Liver (tissue), 3 donors: ENCODE measurements around the gene ALPK3.

ENCODE experiments used
- HNF4G ChIP-seq: IDR thresholded peaks from 2 replicates; pipeline ENCODE4 v1.6.1; 2016; ENCODE audit warnings: antibody characterized with exemption
- YY1 ChIP-seq: IDR thresholded peaks from 2 replicates; pipeline ENCODE4 v1.6.1; 2016; ENCODE audit warnings: antibody characterized with exemption, mild to moderate bottlenecking
- TF ChIP-seq, protein P1 (sequence below): IDR thresholded peaks from 2 replicates; pipeline ENCODE4 v1.6.1; 2016; ENCODE audit warnings: antibody characterized with exemption, mild to moderate bottlenecking
- TF ChIP-seq, protein P2 (sequence below): fragments of 150-350 bp; IDR thresholded peaks from 2 replicates; pipeline ENCODE4 v1.5.1; 2017; ENCODE audit warnings: improper control_type of control experiment, low read depth, low read length; ENCODE audit not compliant: missing input control
- TF ChIP-seq, protein P3 (sequence below): IDR thresholded peaks from 2 replicates; pipeline ENCODE4 v1.6.1; 2016; ENCODE audit warnings: antibody characterized with exemption
- donor health status: healthy.
- donor health status: healthy.

DNA sequence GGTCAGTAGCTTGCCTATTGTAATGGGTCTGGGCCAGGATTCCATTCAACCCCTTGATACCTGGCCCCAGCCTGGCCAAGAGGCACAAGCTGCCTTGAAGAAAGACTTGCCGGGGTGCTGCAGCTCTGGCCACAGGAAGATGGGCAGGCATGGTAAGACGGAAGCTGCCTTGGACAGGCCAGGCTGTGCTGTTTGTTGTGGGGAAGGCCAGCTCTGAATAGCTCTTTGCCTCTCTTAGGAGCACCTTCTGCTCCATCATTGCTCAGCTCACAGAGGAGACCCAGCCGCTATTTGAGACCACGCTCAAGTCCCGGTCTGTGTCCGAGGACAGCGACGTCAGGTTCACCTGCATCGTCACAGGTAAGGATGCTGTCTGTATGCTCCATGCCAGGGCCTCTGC lies 10.1 kb downstream of the ALPK3 start:
- TF ChIP-seq, protein P1, sequence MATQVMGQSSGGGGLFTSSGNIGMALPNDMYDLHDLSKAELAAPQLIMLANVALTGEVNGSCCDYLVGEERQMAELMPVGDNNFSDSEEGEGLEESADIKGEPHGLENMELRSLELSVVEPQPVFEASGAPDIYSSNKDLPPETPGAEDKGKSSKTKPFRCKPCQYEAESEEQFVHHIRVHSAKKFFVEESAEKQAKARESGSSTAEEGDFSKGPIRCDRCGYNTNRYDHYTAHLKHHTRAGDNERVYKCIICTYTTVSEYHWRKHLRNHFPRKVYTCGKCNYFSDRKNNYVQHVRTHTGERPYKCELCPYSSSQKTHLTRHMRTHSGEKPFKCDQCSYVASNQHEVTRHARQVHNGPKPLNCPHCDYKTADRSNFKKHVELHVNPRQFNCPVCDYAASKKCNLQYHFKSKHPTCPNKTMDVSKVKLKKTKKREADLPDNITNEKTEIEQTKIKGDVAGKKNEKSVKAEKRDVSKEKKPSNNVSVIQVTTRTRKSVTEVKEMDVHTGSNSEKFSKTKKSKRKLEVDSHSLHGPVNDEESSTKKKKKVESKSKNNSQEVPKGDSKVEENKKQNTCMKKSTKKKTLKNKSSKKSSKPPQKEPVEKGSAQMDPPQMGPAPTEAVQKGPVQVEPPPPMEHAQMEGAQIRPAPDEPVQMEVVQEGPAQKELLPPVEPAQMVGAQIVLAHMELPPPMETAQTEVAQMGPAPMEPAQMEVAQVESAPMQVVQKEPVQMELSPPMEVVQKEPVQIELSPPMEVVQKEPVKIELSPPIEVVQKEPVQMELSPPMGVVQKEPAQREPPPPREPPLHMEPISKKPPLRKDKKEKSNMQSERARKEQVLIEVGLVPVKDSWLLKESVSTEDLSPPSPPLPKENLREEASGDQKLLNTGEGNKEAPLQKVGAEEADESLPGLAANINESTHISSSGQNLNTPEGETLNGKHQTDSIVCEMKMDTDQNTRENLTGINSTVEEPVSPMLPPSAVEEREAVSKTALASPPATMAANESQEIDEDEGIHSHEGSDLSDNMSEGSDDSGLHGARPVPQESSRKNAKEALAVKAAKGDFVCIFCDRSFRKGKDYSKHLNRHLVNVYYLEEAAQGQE, result no peak
- TF ChIP-seq, protein P2, sequence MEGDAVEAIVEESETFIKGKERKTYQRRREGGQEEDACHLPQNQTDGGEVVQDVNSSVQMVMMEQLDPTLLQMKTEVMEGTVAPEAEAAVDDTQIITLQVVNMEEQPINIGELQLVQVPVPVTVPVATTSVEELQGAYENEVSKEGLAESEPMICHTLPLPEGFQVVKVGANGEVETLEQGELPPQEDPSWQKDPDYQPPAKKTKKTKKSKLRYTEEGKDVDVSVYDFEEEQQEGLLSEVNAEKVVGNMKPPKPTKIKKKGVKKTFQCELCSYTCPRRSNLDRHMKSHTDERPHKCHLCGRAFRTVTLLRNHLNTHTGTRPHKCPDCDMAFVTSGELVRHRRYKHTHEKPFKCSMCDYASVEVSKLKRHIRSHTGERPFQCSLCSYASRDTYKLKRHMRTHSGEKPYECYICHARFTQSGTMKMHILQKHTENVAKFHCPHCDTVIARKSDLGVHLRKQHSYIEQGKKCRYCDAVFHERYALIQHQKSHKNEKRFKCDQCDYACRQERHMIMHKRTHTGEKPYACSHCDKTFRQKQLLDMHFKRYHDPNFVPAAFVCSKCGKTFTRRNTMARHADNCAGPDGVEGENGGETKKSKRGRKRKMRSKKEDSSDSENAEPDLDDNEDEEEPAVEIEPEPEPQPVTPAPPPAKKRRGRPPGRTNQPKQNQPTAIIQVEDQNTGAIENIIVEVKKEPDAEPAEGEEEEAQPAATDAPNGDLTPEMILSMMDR, result no peak
- no peak for TF ChIP-seq YY1
- TF ChIP-seq, protein P3, sequence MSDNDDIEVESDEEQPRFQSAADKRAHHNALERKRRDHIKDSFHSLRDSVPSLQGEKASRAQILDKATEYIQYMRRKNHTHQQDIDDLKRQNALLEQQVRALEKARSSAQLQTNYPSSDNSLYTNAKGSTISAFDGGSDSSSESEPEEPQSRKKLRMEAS, result no peak
- no peak for TF ChIP-seq HNF4G
